ENCODE measurements around the gene CFAP410.

The CFAP410 gene

DNA sequence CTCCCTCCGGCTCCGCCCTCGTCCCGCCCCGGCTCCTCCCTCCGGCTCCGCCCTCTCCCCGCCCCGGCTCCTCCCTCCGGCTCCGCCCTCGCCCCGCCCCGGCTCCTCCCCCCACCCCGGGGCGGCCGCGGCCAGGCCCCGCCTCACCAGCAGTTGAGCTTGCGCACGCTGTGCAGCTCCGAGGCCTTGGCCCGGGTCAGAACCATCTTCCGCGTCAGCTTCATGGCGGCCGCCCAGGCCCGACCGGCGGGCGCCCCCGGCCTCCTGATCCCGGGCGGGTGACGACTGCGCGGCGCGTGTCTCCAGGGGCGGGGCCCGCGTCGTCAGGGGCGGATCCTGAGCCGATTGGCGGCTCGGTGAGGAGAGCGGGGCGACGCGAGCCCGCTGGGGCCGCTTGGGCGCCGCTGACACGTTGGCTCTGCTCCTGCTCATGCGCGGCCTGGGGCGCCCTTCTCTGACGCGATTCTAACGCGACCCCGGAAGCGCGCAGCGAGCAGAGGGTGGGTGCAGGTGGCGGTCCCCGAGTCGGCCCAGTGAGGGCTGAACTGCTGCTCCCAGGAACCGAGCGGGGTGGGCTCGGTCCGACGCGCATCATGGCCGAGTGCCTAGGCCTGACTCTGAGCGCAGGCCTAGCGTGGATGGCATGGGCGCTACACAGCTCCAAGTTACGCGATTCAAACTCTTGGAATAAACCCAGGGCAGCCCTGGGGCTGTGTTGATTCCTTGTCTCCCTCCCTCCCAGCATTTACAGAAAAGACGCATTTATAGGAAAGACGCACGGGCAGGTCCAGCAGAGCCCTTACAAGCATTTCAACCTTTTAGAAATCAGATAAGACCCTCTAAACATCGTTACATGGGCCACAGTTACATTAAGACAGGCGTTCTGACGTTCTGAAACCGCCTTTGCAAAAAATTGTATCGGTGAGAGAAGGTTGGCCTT lies at the start of gene CFAP410:
Gene CFAP410, minus strand, starts transcription at position 420 of the 940 bp plus-strand sequence. Its CDS starts 196 bp downstream, at position 224.
- peak; percentile 98 for DNase-seq (ENCODE audit: low read depth)
- peak within 1 kb of the TSS; percentile 90 for H3K4me3 ChIP-seq (ENCODE audit: low read depth, low read length)
- TF ChIP-seq, protein P1, sequence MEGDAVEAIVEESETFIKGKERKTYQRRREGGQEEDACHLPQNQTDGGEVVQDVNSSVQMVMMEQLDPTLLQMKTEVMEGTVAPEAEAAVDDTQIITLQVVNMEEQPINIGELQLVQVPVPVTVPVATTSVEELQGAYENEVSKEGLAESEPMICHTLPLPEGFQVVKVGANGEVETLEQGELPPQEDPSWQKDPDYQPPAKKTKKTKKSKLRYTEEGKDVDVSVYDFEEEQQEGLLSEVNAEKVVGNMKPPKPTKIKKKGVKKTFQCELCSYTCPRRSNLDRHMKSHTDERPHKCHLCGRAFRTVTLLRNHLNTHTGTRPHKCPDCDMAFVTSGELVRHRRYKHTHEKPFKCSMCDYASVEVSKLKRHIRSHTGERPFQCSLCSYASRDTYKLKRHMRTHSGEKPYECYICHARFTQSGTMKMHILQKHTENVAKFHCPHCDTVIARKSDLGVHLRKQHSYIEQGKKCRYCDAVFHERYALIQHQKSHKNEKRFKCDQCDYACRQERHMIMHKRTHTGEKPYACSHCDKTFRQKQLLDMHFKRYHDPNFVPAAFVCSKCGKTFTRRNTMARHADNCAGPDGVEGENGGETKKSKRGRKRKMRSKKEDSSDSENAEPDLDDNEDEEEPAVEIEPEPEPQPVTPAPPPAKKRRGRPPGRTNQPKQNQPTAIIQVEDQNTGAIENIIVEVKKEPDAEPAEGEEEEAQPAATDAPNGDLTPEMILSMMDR (IDR thresholded peaks at IDR 0.05; ENCODE audit: insufficient read depth, low read depth, low read length, missing control alignments) = no peak

DNA sequence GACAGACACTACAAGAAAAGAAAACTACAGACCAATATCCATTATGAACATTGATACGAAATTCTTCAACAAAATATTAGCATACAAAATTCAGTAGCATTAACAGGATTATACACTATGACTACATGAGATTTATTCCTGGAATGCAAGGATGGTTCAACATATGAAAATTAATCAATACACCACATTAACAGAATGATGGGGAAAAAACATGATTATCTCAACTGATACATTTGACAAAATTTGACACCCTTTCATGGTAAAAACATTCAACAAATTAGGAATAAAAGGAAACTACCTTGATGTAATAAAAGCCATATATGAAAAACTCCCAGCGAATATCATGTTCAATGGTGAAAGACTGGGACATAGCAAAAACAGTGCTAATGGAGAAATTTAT lies 45.8 kb upstream of the CFAP410 start:
- TF ChIP-seq, protein P1 (IDR thresholded peaks at IDR 0.05; ENCODE audit: insufficient read depth, low read depth, low read length, missing control alignments) = no peak
- H3K4me3 ChIP-seq (ENCODE audit: low read depth, low read length) = no peak overlapping the region
- DNase-seq (ENCODE audit: low read depth) = no peak

DNA sequence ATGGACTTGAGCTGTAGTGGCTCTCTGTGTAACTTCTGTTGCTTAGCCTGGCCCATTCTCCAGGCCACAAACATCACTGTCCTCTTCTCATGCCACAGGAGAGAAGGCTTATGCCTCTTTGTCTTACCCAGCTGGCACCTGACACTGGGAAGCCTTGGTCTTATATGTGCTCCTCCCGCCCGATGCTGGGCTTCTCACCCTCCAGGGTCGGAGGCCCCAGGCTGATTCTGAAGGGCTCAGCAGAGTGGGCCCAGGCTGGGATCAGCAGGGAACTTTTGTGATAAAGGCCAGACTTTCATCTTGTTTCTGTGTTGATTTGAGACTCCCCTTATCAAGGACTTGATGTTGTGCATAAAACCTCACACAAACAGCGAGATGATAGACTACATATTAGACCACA lies 44.0 kb upstream of the CFAP410 start:
- no peak for DNase-seq (ENCODE audit: low read depth)
- TF ChIP-seq, protein P1 (IDR thresholded peaks at IDR 0.05; ENCODE audit: insufficient read depth, low read depth, low read length, missing control alignments) = no peak
- no peak overlapping the region for H3K4me3 ChIP-seq (ENCODE audit: low read depth, low read length)

DNA sequence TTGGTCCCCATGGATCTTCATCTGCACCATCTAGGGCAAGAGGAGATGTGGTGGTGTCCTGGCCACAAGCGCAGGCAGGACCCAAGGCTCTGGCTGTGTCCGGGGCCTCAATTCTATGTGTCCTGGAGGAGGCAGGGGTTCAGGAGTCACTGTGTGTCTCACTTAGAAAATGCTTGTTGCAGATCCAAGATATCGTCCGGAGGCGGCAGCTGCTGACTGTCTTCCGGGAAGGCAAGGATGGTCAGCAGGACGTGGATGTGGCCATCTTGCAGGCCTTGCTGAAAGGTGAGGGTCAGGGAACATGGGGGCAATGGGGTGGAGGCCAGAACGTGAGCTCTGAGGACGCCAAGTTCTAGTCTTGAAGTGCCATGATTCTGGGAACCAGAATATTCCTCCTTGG lies 43.3 kb upstream of the CFAP410 start:
- no peak overlapping the region for H3K4me3 ChIP-seq (ENCODE audit: low read depth, low read length)
- no peak for DNase-seq (ENCODE audit: low read depth)
- TF ChIP-seq, protein P1 (IDR thresholded peaks at IDR 0.05; ENCODE audit: insufficient read depth, low read depth, low read length, missing control alignments) = no peak

DNA sequence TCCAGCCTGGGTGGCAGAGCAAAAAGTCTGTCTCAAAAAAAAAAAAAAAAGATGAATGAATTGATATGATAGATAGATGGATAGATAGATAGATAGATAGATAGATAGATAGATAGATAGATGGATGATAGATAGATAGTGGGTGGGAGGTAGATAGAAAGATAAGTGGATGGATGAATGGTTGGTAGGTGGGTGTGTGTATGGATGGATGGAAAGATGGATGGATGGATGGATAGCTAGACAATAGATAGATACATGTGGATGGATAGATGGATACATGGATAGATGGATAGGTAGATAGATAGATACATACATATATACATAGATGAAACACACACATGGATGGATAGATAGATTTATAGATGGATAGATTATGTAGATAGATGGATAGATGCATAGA lies 42.7 kb upstream of the CFAP410 start:
- no peak for DNase-seq (ENCODE audit: low read depth)
- TF ChIP-seq, protein P1 (IDR thresholded peaks at IDR 0.05; ENCODE audit: insufficient read depth, low read depth, low read length, missing control alignments) = no peak
- no peak overlapping the region for H3K4me3 ChIP-seq (ENCODE audit: low read depth, low read length)

DNA sequence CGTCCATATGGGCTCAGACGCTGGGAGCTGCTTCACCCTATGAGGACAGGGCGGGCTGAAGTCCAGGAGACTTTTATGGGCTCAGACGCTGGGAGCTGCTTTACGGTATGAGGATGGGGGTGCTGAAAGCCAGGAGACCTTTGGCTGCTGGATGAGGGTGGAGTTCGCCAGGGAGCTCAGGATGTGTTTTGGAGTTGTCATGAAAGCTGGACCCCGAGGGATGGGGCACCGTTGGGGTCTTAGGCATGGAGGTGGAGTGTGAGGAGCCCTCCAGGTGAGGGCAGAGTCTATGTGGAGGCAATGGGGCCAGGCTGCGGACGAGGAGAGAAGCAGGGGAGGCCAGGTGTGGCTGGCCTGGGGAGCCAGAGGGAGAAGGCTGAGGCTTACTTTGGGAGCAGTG lies 41.7 kb upstream of the CFAP410 start:
- TF ChIP-seq, protein P1 (IDR thresholded peaks at IDR 0.05; ENCODE audit: insufficient read depth, low read depth, low read length, missing control alignments) = no peak
- no peak for DNase-seq (ENCODE audit: low read depth)
- H3K4me3 ChIP-seq (ENCODE audit: low read depth, low read length) = no peak overlapping the region

All from GM12865 (cell line).